Central memory CD4-positive, alpha-beta T cell (primary cell): ENCODE results near the gene SBF2.
"Not testable (repeated sequence)": the region's sequence is repeated elsewhere in the genome, so short reads cannot be mapped to it uniquely, and the experiment has no call there.

Experiments
- DNase-seq: peaks from one replicate; pipeline ENCODE4 v3.0.0; 2022

The SBF2 gene

GRCh38 chr11:10108915-10109680 lies 184.9 kb downstream of the SBF2 start:
- no peak for DNase-seq

- no peak for DNase-seq
Measured at GRCh38 chr11:10107497-10107896, 186.5 kb downstream of the SBF2 start.

- DNase-seq: no peak
Measured at GRCh38 chr11:10097615-10098014, 196.4 kb downstream of the SBF2 start.

- DNase-seq: no peak
Measured at GRCh38 chr11:10096987-10097386, 197.0 kb downstream of the SBF2 start.

- no peak for DNase-seq
Measured at GRCh38 chr11:10095412-10096208, 198.4 kb downstream of the SBF2 start.

- no peak for DNase-seq
Measured at GRCh38 chr11:10092426-10092825, 201.6 kb downstream of the SBF2 start.

- no peak for DNase-seq
Measured at GRCh38 chr11:10091314-10092045, 202.5 kb downstream of the SBF2 start.

- DNase-seq: not testable (repeated sequence)
Measured at GRCh38 chr11:10087923-10088225, 206.1 kb downstream of the SBF2 start.

- no peak for DNase-seq
Measured at GRCh38 chr11:10087186-10087922, 206.7 kb downstream of the SBF2 start.

- no peak for DNase-seq
Measured at GRCh38 chr11:10080138-10080537, 213.9 kb downstream of the SBF2 start.

- DNase-seq: no peak
Measured at GRCh38 chr11:10076458-10077141, 217.4 kb downstream of the SBF2 start.

- no peak for DNase-seq
Measured at GRCh38 chr11:10075141-10075540, 218.9 kb downstream of the SBF2 start.

GRCh38 chr11:10072841-10073240 lies 221.2 kb downstream of the SBF2 start:
- DNase-seq: no peak

GRCh38 chr11:10072142-10072541 lies 221.9 kb downstream of the SBF2 start:
- no peak for DNase-seq

- no peak for DNase-seq
Measured at GRCh38 chr11:10067629-10068300, 226.3 kb downstream of the SBF2 start.

- DNase-seq: no peak
Measured at GRCh38 chr11:10066441-10066840, 227.6 kb downstream of the SBF2 start.

GRCh38 chr11:10064828-10065227 lies 229.2 kb downstream of the SBF2 start:
- DNase-seq: no peak

- no peak for DNase-seq
Measured at GRCh38 chr11:10058356-10058755, 235.7 kb downstream of the SBF2 start.

- DNase-seq: no peak
Measured at GRCh38 chr11:10051868-10052586, 242.0 kb downstream of the SBF2 start.

GRCh38 chr11:10050561-10050960 lies 243.5 kb downstream of the SBF2 start:
- DNase-seq: no peak

- DNase-seq: no peak
Measured at GRCh38 chr11:10049756-10050155, 244.3 kb downstream of the SBF2 start.
